Duodenal mucosa (tissue), 2 donors: ENCODE measurements around the gene PIGQ.

Source experiments
- H3K27ac ChIP-seq: one replicate; pipeline ENCODE4 v1.7.0; 2013; ENCODE audit warnings: low read depth, low read length
- H3K27me3 ChIP-seq, 2 donors: one replicate each; pipeline ENCODE4 v1.7.0; 2013; ENCODE audit warnings: low read length in 2 of 2, control low read depth in 1 of 2; ENCODE audit not compliant: insufficient read depth in 2 of 2, control insufficient read depth in 1 of 2
- H3K36me3 ChIP-seq, 2 donors: one replicate each; pipeline ENCODE4 v1.7.0; 2013; ENCODE audit warnings: low read length in 2 of 2, control low read depth in 1 of 2; ENCODE audit not compliant: insufficient read depth in 2 of 2, control insufficient read depth in 1 of 2
- H3K4me1 ChIP-seq, 2 donors: one replicate each; pipeline ENCODE4 v1.7.0; 2013; ENCODE audit warnings: low read length in 2 of 2, control low read depth in 1 of 2; ENCODE audit not compliant: insufficient read depth in 2 of 2, control insufficient read depth in 1 of 2
- H3K4me3 ChIP-seq, 2 donors: one replicate each; pipeline ENCODE4 v1.7.0; 2013; ENCODE audit warnings: low read length in 2 of 2, low read depth in 1 of 2
- H3K9ac ChIP-seq, 2 donors: one replicate each; pipeline ENCODE4 v1.7.0; 2013; ENCODE audit warnings: low read length in 2 of 2, low read depth in 1 of 2
- H3K9me3 ChIP-seq, 2 donors: one replicate each; pipeline ENCODE4 v1.7.0; 2013; ENCODE audit warnings: low read length in 2 of 2, control low read depth in 1 of 2; ENCODE audit not compliant: control insufficient read depth in 1 of 2

PIGQ gene

GRCh38 chr16:622920-623280 is 53.1 kb downstream of the PIGQ start:
- H3K4me3 ChIP-seq = no peak overlapping the region
- no peaks in the 10 kb centered on the region for H3K9me3 ChIP-seq
- H3K27ac ChIP-seq = no peak overlapping the region
- H3K27me3 ChIP-seq = no peaks in the 10 kb centered on the region
- H3K4me1 ChIP-seq = peaks cover 0 to 4% of the 10 kb centered on the region in 2 donors
- H3K9ac ChIP-seq = no peak overlapping the region
- H3K36me3 ChIP-seq = peaks cover 0 to 29% of the 10 kb centered on the region in 2 donors

- H3K27ac ChIP-seq = no peak overlapping the region
- H3K9me3 ChIP-seq = no peaks in the 10 kb centered on the region
- H3K36me3 ChIP-seq = peaks cover 0 to 30% of the 10 kb centered on the region in 2 donors
- no peak overlapping the region for H3K4me3 ChIP-seq
- peaks cover 0 to 4% of the 10 kb centered on the region in 2 donors for H3K4me1 ChIP-seq
- H3K27me3 ChIP-seq = no peaks in the 10 kb centered on the region
- H3K9ac ChIP-seq = no peak overlapping the region
Measured at GRCh38 chr16:624526-625070, 54.8 kb downstream of the PIGQ start.

GRCh38 chr16:625117-625976 is 55.6 kb downstream of the PIGQ start:
- H3K4me3 ChIP-seq = no peak overlapping the region
- peaks cover 0 to 30% of the 10 kb centered on the region in 2 donors for H3K36me3 ChIP-seq
- H3K9me3 ChIP-seq = no peaks in the 10 kb centered on the region
- H3K9ac ChIP-seq = no peak overlapping the region
- no peak overlapping the region for H3K27ac ChIP-seq
- peaks cover 0 to 10% of the 10 kb centered on the region in 2 donors for H3K4me1 ChIP-seq
- no peaks in the 10 kb centered on the region for H3K27me3 ChIP-seq

- no peaks in the 10 kb centered on the region for H3K9me3 ChIP-seq
- H3K4me1 ChIP-seq = peaks cover 0 to 12% of the 10 kb centered on the region in 2 donors
- no peak overlapping the region for H3K4me3 ChIP-seq
- no peak overlapping the region for H3K27ac ChIP-seq
- no peaks in the 10 kb centered on the region for H3K27me3 ChIP-seq
- H3K9ac ChIP-seq = no peak overlapping the region
- peaks cover 0 to 30% of the 10 kb centered on the region in 2 donors for H3K36me3 ChIP-seq
Measured at GRCh38 chr16:625977-626765, 56.4 kb downstream of the PIGQ start.

GRCh38 chr16:626787-627453 is 57.2 kb downstream of the PIGQ start:
- Histone ChIP-seq H3K4me1 (peaks cover 0 to 9% of the 10 kb centered on the region in 2 donors), H3K27ac (no peak overlapping the region), H3K9ac (no peak overlapping the region), H3K36me3 (peaks cover 0 to 30% of the 10 kb centered on the region in 2 donors), H3K27me3 (no peaks in the 10 kb centered on the region), H3K4me3 (no peak overlapping the region), H3K9me3 (no peaks in the 10 kb centered on the region)

- Histone ChIP-seq H3K4me3 (no peak overlapping the region), H3K4me1 (peaks cover 0 to 9% of the 10 kb centered on the region in 2 donors), H3K27me3 (no peaks in the 10 kb centered on the region), H3K9me3 (no peaks in the 10 kb centered on the region), H3K27ac (no peak overlapping the region), H3K36me3 (peaks cover 0 to 30% of the 10 kb centered on the region in 2 donors), H3K9ac (no peak overlapping the region)
Measured at GRCh38 chr16:627454-628239, 57.9 kb downstream of the PIGQ start.

- Histone ChIP-seq H3K9ac (no peak overlapping the region), H3K9me3 (no peaks in the 10 kb centered on the region), H3K4me1 (peaks cover 0 to 9% of the 10 kb centered on the region in 2 donors), H3K4me3 (no peak overlapping the region), H3K36me3 (peaks cover 0 to 30% of the 10 kb centered on the region in 2 donors), H3K27me3 (no peaks in the 10 kb centered on the region), H3K27ac (no peak overlapping the region)
Measured at GRCh38 chr16:628321-629061, 58.7 kb downstream of the PIGQ start.

GRCh38 chr16:629185-629832 is 59.5 kb downstream of the PIGQ start:
- Histone ChIP-seq H3K9me3 (no peaks in the 10 kb centered on the region), H3K9ac (no peak overlapping the region), H3K27ac (no peak overlapping the region), H3K27me3 (no peaks in the 10 kb centered on the region), H3K36me3 (peaks cover 0 to 38% of the 10 kb centered on the region in 2 donors), H3K4me1 (peaks cover 0 to 9% of the 10 kb centered on the region in 2 donors), H3K4me3 (no peak overlapping the region)
